HepG2 (cell line): ENCODE measurements around the gene TAMM41. TPM values are rescaled to one million over a fixed set of nuclear protein-coding genes. Genes with fewer than 3 reads are reported as not detected.
A peak's percentile ranks its signal among the peaks of the same experiment; 100 is the strongest.

Experiments
- ATF4 ChIP-seq, 2 experiments: fragments of 450-650 bp in 1 of 2; sonication (generic) in 1 of 2; formaldehyde crosslinking; IDR thresholded peaks; 2 replicates each; pipeline versions ENCODE4 v1.5.0 to v1.8.0; 2020 to 2022; ENCODE audit warnings: mild to moderate bottlenecking in 1 of 2, missing genetic modification reagents in 1 of 2
- ATF6 ChIP-seq: sonication (generic); formaldehyde crosslinking; conservative IDR thresholded peaks from 2 replicates; pipeline ENCODE4 v1.4.0; 2020; ENCODE audit warnings: missing genetic modification reagents
- CBX5 ChIP-seq: sonication (generic); formaldehyde crosslinking; IDR thresholded peaks from 2 replicates; pipeline ENCODE4 v1.4.0; 2020; ENCODE audit warnings: missing genetic modification reagents, borderline replicate concordance
- GPN1 ChIP-seq: sonication (generic); formaldehyde crosslinking; IDR thresholded peaks from 2 replicates; pipeline ENCODE4 v1.5.1; 2020; ENCODE audit warnings: missing genetic modification reagents, borderline replicate concordance
- HIVEP1 ChIP-seq: sonication (generic); formaldehyde crosslinking; IDR thresholded peaks from 2 replicates; pipeline ENCODE4 v1.4.0; 2020; ENCODE audit warnings: mild to moderate bottlenecking, missing genetic modification reagents
- IRF2 ChIP-seq: IDR thresholded peaks from 2 replicates; pipeline ENCODE4 v1.6.1; 2018; ENCODE audit warnings: missing genetic modification reagents, missing compliant biosample characterization
- MTA1 ChIP-seq: sonication (generic); formaldehyde crosslinking; IDR thresholded peaks from 2 replicates; pipeline ENCODE4 v1.4.0; 2020; ENCODE audit warnings: missing genetic modification reagents, mild to moderate bottlenecking, borderline replicate concordance
- MTF2 ChIP-seq: sonication (generic); formaldehyde crosslinking; IDR thresholded peaks from 2 replicates; pipeline ENCODE4 v1.5.0; 2020; ENCODE audit warnings: missing genetic modification reagents, borderline replicate concordance
- NBN ChIP-seq: fragments of 450-650 bp; conservative IDR thresholded peaks from 2 replicates; pipeline ENCODE4 v1.6.1; 2017
- RFXANK ChIP-seq: IDR thresholded peaks from 2 replicates; pipeline ENCODE4 v1.6.1; 2016
- ZBTB20 ChIP-seq: sonication (generic); formaldehyde crosslinking; IDR thresholded peaks from 2 replicates; pipeline ENCODE4 v1.8.1; 2023; ENCODE audit warnings: missing genetic modification reagents, low read depth, mild to moderate bottlenecking, borderline replicate concordance
- ZBTB34 ChIP-seq: sonication (generic); formaldehyde crosslinking; IDR thresholded peaks from 2 replicates; pipeline ENCODE4 v1.8.0; 2022; ENCODE audit warnings: mild to moderate bottlenecking, missing genetic modification reagents
- ZFP41 ChIP-seq: sonication (generic); formaldehyde crosslinking; IDR thresholded peaks from 2 replicates; pipeline ENCODE4 v1.4.0; 2020; ENCODE audit warnings: mild to moderate bottlenecking, missing genetic modification reagents, borderline replicate concordance
- ZMAT5 ChIP-seq: sonication (generic); formaldehyde crosslinking; IDR thresholded peaks from 2 replicates; pipeline ENCODE4 v1.5.0; 2020; ENCODE audit warnings: mild to moderate bottlenecking, low read depth, missing genetic modification reagents, borderline replicate concordance
- ZNF10 ChIP-seq: sonication (generic); formaldehyde crosslinking; IDR thresholded peaks from 2 replicates; pipeline ENCODE4 v1.4.0; 2020; ENCODE audit warnings: mild to moderate bottlenecking, low read depth, missing genetic modification reagents, borderline replicate concordance
- ZNF234 ChIP-seq: sonication (generic); formaldehyde crosslinking; conservative IDR thresholded peaks from 2 replicates; pipeline ENCODE4 v1.5.1; 2020; ENCODE audit warnings: mild to moderate bottlenecking, missing genetic modification reagents
- ZNF274 ChIP-seq: sonication (generic); formaldehyde crosslinking; IDR thresholded peaks from 2 replicates; pipeline ENCODE4 v1.5.1; 2020; ENCODE audit warnings: mild to moderate bottlenecking, missing genetic modification reagents
- ZNF362 ChIP-seq: sonication (generic); formaldehyde crosslinking; IDR thresholded peaks from 2 replicates; pipeline ENCODE4 v1.4.0; 2020; ENCODE audit warnings: missing genetic modification reagents, mild to moderate bottlenecking, borderline replicate concordance
- ZNF451 ChIP-seq: sonication (generic); formaldehyde crosslinking; IDR thresholded peaks from 2 replicates; pipeline ENCODE4 v1.5.0; 2020; ENCODE audit warnings: mild to moderate bottlenecking, missing genetic modification reagents
- ZNF552 ChIP-seq: sonication (generic); formaldehyde crosslinking; IDR thresholded peaks from 2 replicates; pipeline ENCODE4 v1.9.0; 2022; ENCODE audit warnings: missing genetic modification reagents, mild to moderate bottlenecking, borderline replicate concordance
- ZNF605 ChIP-seq: sonication (generic); formaldehyde crosslinking; IDR thresholded peaks from 2 replicates; pipeline ENCODE4 v1.8.0; 2022; ENCODE audit warnings: mild to moderate bottlenecking, missing genetic modification reagents
- ZNF749 ChIP-seq: sonication (generic); formaldehyde crosslinking; IDR thresholded peaks from 2 replicates; pipeline ENCODE4 v1.8.0; 2022; ENCODE audit warnings: mild to moderate bottlenecking, missing genetic modification reagents, moderate library complexity, borderline replicate concordance
- polyA plus RNA-seq, 8 experiments: library from polyadenylated mRNA; depleted of rRNA in 3 of 8; stranded (reverse) in 7 of 8; unstranded in 1 of 8; fragments of >200 nt; fragmentation: Illumina TruSeq in 4 of 8; extraction: Trizol in 4 of 8; gene quantifications; 2 replicates each; pipeline versions ENCODE4 v1.2.1 to v1.2.3, GENCODE V29; 2011 to 2016; ENCODE audit warnings: low read depth in 4 of 8, missing spikeins in 1 of 8, mixed read lengths in 1 of 8; ENCODE audit not compliant: insufficient read depth in 1 of 8
- total RNA-seq, 5 experiments: library from RNA; depleted of rRNA; stranded (reverse); fragments of >200 nt; fragmentation: Illumina TruSeq; extraction: Trizol; gene quantifications; 2 replicates each; pipeline ENCODE4 v1.2.3, GENCODE V29; 2016; ENCODE audit warnings: low read depth in 1 of 5

The TAMM41 gene
- total and polyA plus RNA-seq, 2 of the 13 experiments (the other 11 are each of a cell fraction or from before 2014, with no cell fraction given), result 9.9 to 12.2 TPM

- TF ChIP-seq ZNF362 (CRISPR knock-in tag) (0 out of 2 replicates have a peak, but pooled peaks have one; percentile 15), ZFP41 (CRISPR knock-in tag) (no peak), CBX5 (CRISPR knock-in tag) (peak; percentile 89; the same call in 1 of the 2 replicates), HIVEP1 (CRISPR knock-in tag) (peak; percentile 72), ATF4 (CRISPR knock-in tag; IDR thresholded peaks at IDR 0.05) (0 out of 4 replicates have a peak, but pooled peaks of 1 of the 2 experiments have one; percentile 10), RFXANK (no peak; the same call in 1 of the 2 replicates), IRF2 (CRISPR knock-in tag) (peak; percentile 97), MTF2 (CRISPR knock-in tag) (peak; percentile 98; the same call in 1 of the 2 replicates), ZNF234 (CRISPR knock-in tag) (no peak), GPN1 (CRISPR knock-in tag) (no peak), ZNF274 (peak; percentile 52; the same call in 1 of the 2 replicates), ZMAT5 (no peak), MTA1 (CRISPR knock-in tag) (peak; percentile 95; the same call in 1 of the 2 replicates), ZNF552 (CRISPR knock-in tag) (peak; percentile 48; the same call in 1 of the 2 replicates), ZBTB34 (peak; percentile 5; the same call in 1 of the 2 replicates), ZNF605 (no peak; the same call in 1 of the 2 replicates), ZBTB20 (CRISPR knock-in tag) (peak; percentile 65; the same call in 1 of the 2 replicates), ZNF451 (CRISPR knock-in tag) (peak; percentile 79; the same call in 1 of the 2 replicates), ZNF749 (peak; percentile 56; the same call in 1 of the 2 replicates), ATF6 (CRISPR knock-in tag) (0 out of 2 replicates have a peak, but pooled peaks have one; percentile 62), NBN (no peak), ZNF10 (CRISPR knock-in tag) (no peak)
These were observed at the start of gene TAMM41 (continued) for GRCh38 chr3:11846281-11847266.
